HepG2 (cell line): Measurements from ENCODE around the gene GABRR3. TPM values are rescaled to one million over a fixed set of nuclear protein-coding genes. Genes with fewer than 3 reads are reported as not detected.

Source experiments
- ARID5B ChIP-seq: IDR thresholded peaks from 2 replicates; pipeline ENCODE4 v1.4.0; 2020; ENCODE audit warnings: mild to moderate bottlenecking, missing genetic modification reagents
- CCAR2 ChIP-seq: fragments of 200-400 bp; formaldehyde crosslinking; optimal IDR thresholded peaks from 2 replicates; pipeline ENCODE3; 2018; ENCODE audit warnings: low read depth, mild to moderate bottlenecking, low read length, moderate library complexity
- HMG20A ChIP-seq: IDR thresholded peaks from 2 replicates; pipeline ENCODE4 v1.6.1; 2016; ENCODE audit warnings: borderline replicate concordance
- HNF1A ChIP-seq, 2 experiments: sonication (generic) in 1 of 2; formaldehyde crosslinking in 1 of 2; IDR thresholded peaks; 2 replicates each; pipeline versions ENCODE4 v1.4.0 to v1.6.1; 2016 to 2020; ENCODE audit warnings: borderline replicate concordance in 1 of 2, low read depth in 1 of 2, mild to moderate bottlenecking in 1 of 2, missing genetic modification reagents in 1 of 2
- MED8 ChIP-seq: sonication (generic); formaldehyde crosslinking; IDR thresholded peaks from 2 replicates; pipeline ENCODE4 v1.8.1; 2023; ENCODE audit warnings: mild to moderate bottlenecking, missing genetic modification reagents; ENCODE audit not compliant: insufficient replicate concordance
- MYPOP ChIP-seq: sonication (generic); formaldehyde crosslinking; IDR thresholded peaks from 2 replicates; pipeline ENCODE4 v1.8.1; 2023; ENCODE audit warnings: mild to moderate bottlenecking, moderate library complexity, missing genetic modification reagents
- XRCC5 ChIP-seq: fragments of 200-400 bp; formaldehyde crosslinking; optimal IDR thresholded peaks from 2 replicates; pipeline ENCODE3; 2017; ENCODE audit warnings: mild to moderate bottlenecking, low read length
- ZBTB7B ChIP-seq: sonication (generic); formaldehyde crosslinking; IDR thresholded peaks from 2 replicates; pipeline ENCODE4 v1.4.0; 2020; ENCODE audit warnings: missing genetic modification reagents
- ZNF143 ChIP-seq: sonication (generic); formaldehyde crosslinking; IDR thresholded peaks from 2 replicates; pipeline ENCODE4 v1.4.0; 2020; ENCODE audit warnings: missing genetic modification reagents
- ZNF674 ChIP-seq: sonication (generic); formaldehyde crosslinking; IDR thresholded peaks from 2 replicates; pipeline ENCODE4 v1.5.0; 2020; ENCODE audit warnings: low read depth, mild to moderate bottlenecking, missing genetic modification reagents
- ZNF747 ChIP-seq: sonication (generic); formaldehyde crosslinking; IDR thresholded peaks from 2 replicates; pipeline ENCODE4 v1.8.1; 2023; ENCODE audit warnings: missing genetic modification reagents, mild to moderate bottlenecking, borderline replicate concordance
- polyA plus RNA-seq, 8 experiments: library from polyadenylated mRNA; depleted of rRNA in 3 of 8; stranded (reverse) in 7 of 8; unstranded in 1 of 8; fragments of >200 nt; fragmentation: Illumina TruSeq in 4 of 8; extraction: Trizol in 4 of 8; gene quantifications; 2 replicates each; pipeline versions ENCODE4 v1.2.1 to v1.2.3, GENCODE V29; 2011 to 2016; ENCODE audit warnings: low read depth in 4 of 8, missing spikeins in 1 of 8, mixed read lengths in 1 of 8; ENCODE audit not compliant: insufficient read depth in 1 of 8
- total RNA-seq, 5 experiments: library from RNA; depleted of rRNA; stranded (reverse); fragments of >200 nt; fragmentation: Illumina TruSeq; extraction: Trizol; gene quantifications; 2 replicates each; pipeline ENCODE4 v1.2.3, GENCODE V29; 2016; ENCODE audit warnings: low read depth in 1 of 5
- TF ChIP-seq, protein P1 (sequence below): sonication (generic); formaldehyde crosslinking; IDR thresholded peaks from 2 replicates; pipeline ENCODE4 v1.8.0; 2022; ENCODE audit warnings: low read depth, missing genetic modification reagents
- TF ChIP-seq, protein P2 (sequence below): sonication (generic); formaldehyde crosslinking; IDR thresholded peaks from 2 replicates; pipeline ENCODE4 v1.9.0; 2021; ENCODE audit warnings: missing genetic modification reagents, mild to moderate bottlenecking, borderline replicate concordance

Gene GABRR3
- total and polyA plus RNA-seq, 2 of the 13 experiments (the other 11 are each of a cell fraction or from before 2014, with no cell fraction given): 0.42 to 0.83 TPM

DNA sequence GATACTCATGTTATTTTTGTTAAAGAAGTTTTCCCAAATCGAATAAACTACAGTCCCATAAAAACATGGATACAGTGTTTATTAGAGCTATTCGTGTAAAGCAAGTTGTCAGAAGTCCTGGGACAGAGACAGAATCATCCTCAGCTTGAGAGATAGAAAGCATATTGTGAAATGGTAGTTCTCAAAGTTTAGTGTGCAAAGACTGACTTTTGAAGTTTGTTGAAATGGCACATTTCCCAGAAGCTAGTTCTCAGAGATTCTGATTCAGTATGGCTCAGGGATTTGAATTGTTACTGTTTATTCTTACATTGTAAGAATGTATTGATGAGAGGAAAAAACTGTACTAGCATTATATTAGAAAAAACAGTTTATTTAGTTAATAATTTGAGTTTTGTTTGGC lies 22.1 kb downstream of the GABRR3 start (continued):
- TF ChIP-seq ZBTB7B (CRISPR knock-in tag) (no peak), XRCC5 (no peak), ARID5B (peak; percentile 58; the same call in 1 of the 2 replicates), ZNF747 (CRISPR knock-in tag) (no peak), MED8 (CRISPR knock-in tag) (no peak), CCAR2 (no peak), ZNF143 (CRISPR knock-in tag) (no peak), MYPOP (CRISPR knock-in tag) (no peak), HNF1A (IDR thresholded peaks at IDR 0.05; ENCODE audit: low read depth) (no peak), HNF1A (CRISPR knock-in tag; IDR thresholded peaks at IDR 0.05; ENCODE audit: borderline replicate concordance) (no peak), ZNF674 (no peak), HMG20A (CRISPR knock-in tag) (peak; percentile 71; the same call in 1 of the 2 replicates)
- TF ChIP-seq, protein P1, sequence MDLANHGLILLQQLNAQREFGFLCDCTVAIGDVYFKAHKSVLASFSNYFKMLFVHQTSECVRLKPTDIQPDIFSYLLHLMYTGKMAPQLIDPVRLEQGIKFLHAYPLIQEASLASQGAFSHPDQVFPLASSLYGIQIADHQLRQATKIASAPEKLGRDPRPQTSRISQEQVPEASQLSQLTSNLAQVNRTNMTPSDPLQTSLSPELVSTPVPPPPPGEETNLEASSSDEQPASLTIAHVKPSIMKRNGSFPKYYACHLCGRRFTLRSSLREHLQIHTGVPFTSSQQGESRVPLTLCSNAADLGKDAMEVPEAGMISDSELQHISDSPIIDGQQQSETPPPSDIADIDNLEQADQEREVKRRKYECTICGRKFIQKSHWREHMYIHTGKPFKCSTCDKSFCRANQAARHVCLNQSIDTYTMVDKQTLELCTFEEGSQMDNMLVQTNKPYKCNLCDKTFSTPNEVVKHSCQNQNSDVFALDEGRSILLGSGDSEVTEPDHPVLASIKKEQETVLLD (CRISPR knock-in tag): no peak
- TF ChIP-seq, protein P2, sequence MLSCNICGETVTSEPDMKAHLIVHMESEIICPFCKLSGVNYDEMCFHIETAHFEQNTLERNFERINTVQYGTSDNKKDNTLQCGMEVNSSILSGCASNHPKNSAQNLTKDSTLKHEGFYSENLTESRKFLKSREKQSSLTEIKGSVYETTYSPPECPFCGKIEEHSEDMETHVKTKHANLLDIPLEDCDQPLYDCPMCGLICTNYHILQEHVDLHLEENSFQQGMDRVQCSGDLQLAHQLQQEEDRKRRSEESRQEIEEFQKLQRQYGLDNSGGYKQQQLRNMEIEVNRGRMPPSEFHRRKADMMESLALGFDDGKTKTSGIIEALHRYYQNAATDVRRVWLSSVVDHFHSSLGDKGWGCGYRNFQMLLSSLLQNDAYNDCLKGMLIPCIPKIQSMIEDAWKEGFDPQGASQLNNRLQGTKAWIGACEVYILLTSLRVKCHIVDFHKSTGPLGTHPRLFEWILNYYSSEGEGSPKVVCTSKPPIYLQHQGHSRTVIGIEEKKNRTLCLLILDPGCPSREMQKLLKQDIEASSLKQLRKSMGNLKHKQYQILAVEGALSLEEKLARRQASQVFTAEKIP: no peak
